HCT116 (cell line): ENCODE data around the gene IL20. TPM values are rescaled to one million over a fixed set of nuclear protein-coding genes. Genes with fewer than 3 reads are reported as not detected.

Experiments
- ATAC-seq: fragments of 200-7000 bp; cut with Tn5 transposase; 2 replicates; pipeline ENCODE4 v1.9.1; 2020; ENCODE audit warnings: mild to moderate bottlenecking, moderate library complexity
- BruUV-seq: library from RNA; stranded (reverse); fragments of 400-500 nt; replicated peaks from 2 replicates; lab custom pipeline; 2021; lab: Mats Ljungman, UMichigan
- CTCF ChIA-PET: fragments of 300-600 bp; sonication (Branson Sonifier 250); formaldehyde crosslinking; loops from one replicate; lab custom pipeline; 2021; ENCODE audit warnings: antibody characterized with exemption; lab: Charles Lee
- POLR2A ChIA-PET: fragments of 300-600, 350-600 bp; sonication (Branson Sonifier 250); formaldehyde crosslinking; loops from one replicate; lab custom pipeline; 2021; ENCODE audit warnings: antibody characterized with exemption; lab: Charles Lee
- RAD21 ChIA-PET, 2 experiments: fragments of 300-600 bp; sonication (Branson Sonifier 250); formaldehyde crosslinking; loops; one replicate each; lab custom pipeline; 2023; ENCODE audit warnings: low total read pairs in 2 of 2; ENCODE audit not compliant: uncharacterized antibody in 2 of 2, unreplicated experiment in 2 of 2, low non-redundant PET in 1 of 2; lab: Charles Lee
- DNase-seq: peaks from one replicate; pipeline ENCODE4 v3.0.0-alpha.2; 2010; ENCODE audit warnings: low read depth, low spot score
- H2AFZ ChIP-seq: fragments of 200-600 bp; shearing (Covaris generic), sonication (generic); 2 replicates; pipeline ENCODE4 v1.6.1; 2017; ENCODE audit warnings: low read depth, mixed run types, mixed read lengths, antibody characterized with exemption, low read length; ENCODE audit not compliant: poor library complexity, severe bottlenecking
- H3K27ac ChIP-seq: 2 replicates; pipeline ENCODE4 v1.5.1; 2012; ENCODE audit warnings: low read depth, low read length
- H3K27me3 ChIP-seq: fragments of 200-600 bp; sonication (generic); 2 replicates; pipeline ENCODE4 v1.6.1; 2016; ENCODE audit warnings: mixed run types, low read length, mixed read lengths; ENCODE audit not compliant: insufficient read depth
- H3K36me3 ChIP-seq, 2 experiments: fragments of 200-500 bp in 1 of 2; fragments of 200-600 bp in 1 of 2; sonication (Bioruptor generic) in 1 of 2; sonication (generic) in 1 of 2; 2 replicates each; pipeline versions ENCODE4 v1.5.1 to v1.6.1; 2014 to 2016; ENCODE audit warnings: low read length in 2 of 2, inconsistent platforms in 1 of 2, mixed read lengths in 1 of 2, mixed run types in 1 of 2; ENCODE audit not compliant: insufficient read depth in 2 of 2, control insufficient read depth in 1 of 2
- H3K4me1 ChIP-seq, 2 experiments: fragments of 200-600 bp in 1 of 2; sonication (generic) in 1 of 2; 2 replicates each; pipeline versions ENCODE4 v1.5.1 to v1.6.1; 2012 to 2017; ENCODE audit warnings: low read length in 2 of 2, inconsistent platforms in 1 of 2, mild to moderate bottlenecking in 1 of 2, mixed read lengths in 1 of 2, mixed run types in 1 of 2, moderate library complexity in 1 of 2; ENCODE audit not compliant: insufficient read depth in 2 of 2, control insufficient read depth in 1 of 2
- H3K4me2 ChIP-seq: fragments of 200-600 bp; sonication (generic); 2 replicates; pipeline ENCODE4 v1.6.1; 2017; ENCODE audit warnings: mixed run types, low read length, mixed read lengths
- H3K4me3 ChIP-seq, 2 experiments: fragments of 200-600 bp in 1 of 2; sonication (generic) in 1 of 2; replicated peaks in 1 of 2; 2 replicates each; pipeline ENCODE4 v1.5.1; 2011 to 2016; ENCODE audit warnings: low read length in 2 of 2, control low read depth in 1 of 2, low read depth in 1 of 2, mild to moderate bottlenecking in 1 of 2, mixed read lengths in 1 of 2, mixed run types in 1 of 2
- H3K79me2 ChIP-seq: fragments of 200-600 bp; sonication (generic); 2 replicates; pipeline ENCODE4 v1.6.1; 2017; ENCODE audit warnings: mild to moderate bottlenecking, mixed run types, low read length, moderate library complexity, mixed read lengths; ENCODE audit not compliant: insufficient read depth
- H3K9ac ChIP-seq: fragments of 200-600 bp; sonication (generic); 2 replicates; pipeline ENCODE4 v1.6.1; 2016; ENCODE audit warnings: low read length, mixed read lengths
- H3K9me2 ChIP-seq: fragments of 200-600 bp; sonication (generic), shearing (Covaris generic); 2 replicates; pipeline ENCODE4 v1.6.1; 2017; ENCODE audit warnings: mixed run types, mild to moderate bottlenecking, moderate library complexity; ENCODE audit not compliant: insufficient read depth
- H3K9me3 ChIP-seq, 2 experiments: fragments of 200-500 bp in 1 of 2; fragments of 200-600 bp in 1 of 2; sonication (Bioruptor generic) in 1 of 2; sonication (generic) in 1 of 2; 2 replicates each; pipeline ENCODE4 v1.6.1; 2014 to 2017; ENCODE audit warnings: low read length in 2 of 2, mixed read lengths in 2 of 2, inconsistent platforms in 1 of 2, low read depth in 1 of 2, mild to moderate bottlenecking in 1 of 2, mixed run types in 1 of 2, moderate library complexity in 1 of 2; ENCODE audit not compliant: control insufficient read depth in 1 of 2, insufficient read depth in 1 of 2
- H4K20me1 ChIP-seq: fragments of 200-600 bp; sonication (generic), shearing (Covaris generic); 2 replicates; pipeline ENCODE4 v1.6.1; 2017; ENCODE audit warnings: mixed run types, mild to moderate bottlenecking, moderate library complexity; ENCODE audit not compliant: insufficient read depth
- ATF3 ChIP-seq: IDR thresholded peaks from 2 replicates; pipeline ENCODE4 v1.6.1; 2012
- CBX3 ChIP-seq: IDR thresholded peaks from 2 replicates; pipeline ENCODE4 v1.6.1; 2012; ENCODE audit warnings: low read depth
- CEBPB ChIP-seq: IDR thresholded peaks from 2 replicates; pipeline ENCODE4 v1.6.1; 2012; ENCODE audit warnings: low read depth
- CTCF ChIP-seq, 3 experiments: fragments of 200-600 bp in 1 of 3; sonication (generic) in 1 of 3; IDR thresholded peaks in 2 of 3; conservative IDR thresholded peaks in 1 of 3; 2 replicates each; pipeline ENCODE4 v1.5.1; 2012 to 2017; ENCODE audit warnings: low read depth in 2 of 3, low read length in 2 of 3, antibody characterized with exemption in 1 of 3, borderline replicate concordance in 1 of 3, control low read depth in 1 of 3, mild to moderate bottlenecking in 1 of 3, mixed read lengths in 1 of 3, mixed run types in 1 of 3, moderate library complexity in 1 of 3; ENCODE audit not compliant: insufficient read depth in 1 of 3
- EZH2phosphoT487 ChIP-seq: fragments of 200-600 bp; IDR thresholded peaks from 2 replicates; pipeline ENCODE4 v1.6.1; 2018; ENCODE audit warnings: antibody characterized with exemption, borderline replicate concordance
- FOSL1 ChIP-seq: IDR thresholded peaks from 2 replicates; pipeline ENCODE4 v1.6.1; 2012; ENCODE audit warnings: low read depth
- MAX ChIP-seq: IDR thresholded peaks from 2 replicates; pipeline ENCODE4 v1.6.1; 2012
- POLR2A ChIP-seq: IDR thresholded peaks from 2 replicates; pipeline ENCODE4 v1.7.0; 2011; ENCODE audit warnings: borderline replicate concordance; ENCODE audit not compliant: insufficient read depth, insufficient read length; ENCODE audit errors: extremely low read depth
- POLR2AphosphoS5 ChIP-seq: IDR thresholded peaks from 2 replicates; pipeline ENCODE4 v1.6.1; 2011; ENCODE audit warnings: mild to moderate bottlenecking, low read depth, low read length, moderate library complexity
- REST ChIP-seq: IDR thresholded peaks from 2 replicates; pipeline ENCODE4 v1.6.1; 2012; ENCODE audit warnings: low read depth
- SP1 ChIP-seq: IDR thresholded peaks from 2 replicates; pipeline ENCODE4 v1.6.1; 2012; ENCODE audit warnings: low read depth
- TCF7L2 ChIP-seq: IDR thresholded peaks from 2 replicates; pipeline ENCODE4 v1.7.0; 2011; ENCODE audit warnings: borderline replicate concordance, inconsistent platforms; ENCODE audit not compliant: insufficient read depth, insufficient read length; ENCODE audit errors: extremely low read depth
- ZBTB33 ChIP-seq: IDR thresholded peaks from 2 replicates; pipeline ENCODE4 v1.6.1; 2011; ENCODE audit warnings: mild to moderate bottlenecking, low read length, moderate library complexity; ENCODE audit not compliant: insufficient replicate concordance; ENCODE audit errors: extremely low read depth
- intact Hi-C: fragments of 100-400 bp; cut with micrococcal nuclease; formaldehyde crosslinking; loops from 2 replicates; pipeline ENCODE4 v1.10.0; 2022
- total RNA-seq: library from RNA; stranded (reverse); gene quantifications from one replicate; pipeline ENCODE4 v1.2.1, GENCODE V29; 2021; ENCODE audit not compliant: unreplicated experiment

IL20 gene
- total RNA-seq, 1 experiment from 2014 or later: not detected

- DNase-seq: peak; percentile 24
- CTCF ChIA-PET: no interaction called here
- POLR2A ChIA-PET: no interaction called here
- intact Hi-C loops: no loop called here
- Histone ChIP-seq H3K36me3 (no peaks in the 10 kb centered on the region), H3K4me3 (no peak overlapping the region), H3K4me1 (no peaks in the 10 kb centered on the region), H4K20me1 (no peaks in the 10 kb centered on the region), H2AFZ (no peak overlapping the region), H3K4me2 (no peak overlapping the region), H3K9me3 (peaks cover 9 to 16% of the 10 kb centered on the region in 2 experiments; a peak in 2 of 4 replicates), H3K9ac (no peak overlapping the region), H3K79me2 (no peaks in the 10 kb centered on the region), H3K27ac (no peak overlapping the region), H3K27me3 (no peaks in the 10 kb centered on the region), H3K9me2 (no peaks in the 10 kb centered on the region)
- peak; percentile 64 for ATAC-seq
- no TSS peak for BruUV-seq
- TF ChIP-seq ZBTB33 (no peak), CEBPB (0 out of 2 replicates have a peak, but pooled peaks have one; percentile 18), CBX3 (peak; percentile 99), CTCF (IDR thresholded peaks at IDR 0.05 in 2 of 3, conservative IDR thresholded peaks at IDR 0.05 in 1 of 3; ENCODE audit: borderline replicate concordance in 1 of 3, insufficient read depth in 1 of 3, low read depth in 2 of 3, low read length in 2 of 3) (peak; percentile 17 to 60 (median 47); a peak in 4 of 6 replicates), POLR2AphosphoS5 (no peak), REST (no peak), SP1 (no peak), FOSL1 (no peak), ATF3 (no peak), TCF7L2 (no peak), MAX (no peak), POLR2A (no peak), EZH2phosphoT487 (no peak)
- RAD21 ChIA-PET: no interaction called here
These were observed 13.0 kb downstream of the IL20 start for GRCh38 chr1:206878456-206878855.
